ENCODE data around the gene IFNA8. TPM values are rescaled to one million over a fixed set of nuclear protein-coding genes. Genes with fewer than 3 reads are reported as not detected.
"Not testable (repeated sequence)": the region's sequence is repeated elsewhere in the genome, so short reads cannot be mapped to it uniquely, and the experiment has no call there.

IFNA8 gene
- total RNA-seq (not detected), polyA plus RNA-seq (ENCODE audit: insufficient read depth, low read depth, low replicate concordance) (not detected)
- long read RNA-seq, donor 1: 0 reads
- long read RNA-seq, donor 2: 0 reads

- no peak for TF ChIP-seq CTCF (IDR thresholded peaks at IDR 0.05)
- no peak for DNase-seq
- no peaks in the 10 kb centered on the region for H3K4me1 ChIP-seq
- H3K36me3 ChIP-seq (ENCODE audit: low read depth, missing control alignments): no peaks in the 10 kb centered on the region
- H3K9me3 ChIP-seq: no peaks in the 10 kb centered on the region
- intact Hi-C loops (cut with DNase I; ENCODE audit: low total_unique reads): no loop called here
- no peak within 1 kb of the TSS for H3K27ac ChIP-seq
- H3K27me3 ChIP-seq: no peaks in the 10 kb centered on the region
- 91% methylated on average over 1 of the region's 1 CpG for WGBS, 2 donors
- H3K4me3 ChIP-seq: no peak within 1 kb of the TSS
Measured at GRCh38 chr9:21408817-21409216, at the start of gene IFNA8. TSS of gene IFNA8 (plus strand) at chr9:21409117. CDS start at chr9:21409177, 60 bp downstream.

DNA sequence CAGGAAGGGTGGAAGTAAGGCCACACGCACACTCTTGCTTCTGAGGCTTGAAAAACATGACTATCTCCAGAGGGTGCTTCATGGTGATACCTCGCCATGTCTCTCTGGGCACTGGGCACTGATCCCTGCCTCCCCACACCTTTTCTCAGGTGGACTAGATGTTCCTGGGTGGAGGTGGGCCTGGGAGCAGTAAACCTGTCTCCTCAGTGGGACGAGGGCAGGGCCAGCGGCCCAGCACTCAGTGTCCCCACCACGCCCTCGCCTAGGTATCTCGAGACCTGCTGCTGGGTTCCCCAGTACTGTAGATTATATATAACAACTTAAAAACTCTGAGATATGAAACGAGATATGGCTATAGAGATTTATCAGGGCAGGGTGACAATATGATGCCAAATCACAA, 46.6 kb upstream of the IFNA8 start:
- no peak for TF ChIP-seq CTCF (IDR thresholded peaks at IDR 0.05)
- no peak for TF ChIP-seq POLR2A (IDR thresholded peaks at IDR 0.05)
- intact Hi-C loops (cut with DNase I; ENCODE audit: low total_unique reads): no loop called here
- DNase-seq: no peak
- Histone ChIP-seq H3K36me3 (ENCODE audit: low read depth, missing control alignments) (no peaks in the 10 kb centered on the region), H3K9me3 (no peaks in the 10 kb centered on the region), H3K4me1 (no peaks in the 10 kb centered on the region), H3K27ac (no peak overlapping the region), H3K27me3 (no peaks in the 10 kb centered on the region), H3K4me3 (no peak overlapping the region)
- WGBS, 2 donors: 90 to 96% methylated on average over 7 to 8 of the region's 8 CpGs

DNA sequence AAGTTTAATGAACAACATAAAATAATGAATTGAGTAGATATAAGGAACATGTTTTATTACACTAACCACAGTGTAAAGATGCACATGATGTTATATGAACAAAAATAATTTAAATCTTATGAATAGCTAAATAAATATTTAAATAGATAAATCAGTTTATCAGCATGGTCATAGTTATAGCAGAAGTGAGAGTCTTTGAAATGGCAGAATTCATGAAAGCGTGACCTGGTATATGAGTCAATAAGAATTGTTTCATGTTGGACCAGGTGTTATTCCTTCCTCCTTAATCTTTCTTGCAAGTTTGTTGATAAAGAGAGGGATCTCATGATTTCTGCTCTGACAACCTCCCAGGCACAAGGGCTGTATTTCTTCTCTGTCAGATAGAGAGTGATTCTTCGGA, 41.7 kb upstream of the IFNA8 start:
- H3K4me3 ChIP-seq; DNase-seq; H3K36me3 ChIP-seq (ENCODE audit: low read depth, missing control alignments); H3K4me1 ChIP-seq; H3K9me3 ChIP-seq; H3K27ac ChIP-seq; intact Hi-C loops (cut with DNase I; ENCODE audit: low total_unique reads); H3K27me3 ChIP-seq: not testable (repeated sequence)
- 95 to 100% methylated on average over 1 of the region's 2 CpGs for WGBS, 2 donors

DNA sequence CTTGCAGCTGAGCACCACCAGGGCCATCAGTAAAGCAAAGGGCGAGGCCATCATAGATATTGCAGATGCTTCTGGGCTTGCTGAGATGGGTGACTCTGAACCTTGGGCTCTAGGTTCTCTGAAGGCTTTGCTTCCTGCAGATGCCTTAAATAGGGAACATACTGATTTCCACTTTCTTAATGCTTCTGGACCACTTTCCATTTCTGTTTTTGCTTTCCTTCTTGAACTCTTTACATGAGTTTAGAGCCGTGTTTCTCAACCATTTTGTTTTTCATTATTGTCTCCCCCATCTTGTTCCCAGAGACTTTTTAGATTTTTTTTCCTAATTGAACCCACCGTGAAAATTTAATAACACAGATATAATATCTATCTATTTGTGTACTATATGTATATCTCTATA, 41.0 kb upstream of the IFNA8 start, which contains the start of gene IFNA13:
Gene IFNA13 (minus strand): TSS at position 101 of the 400 bp plus-strand sequence. CDS start 47 bp downstream, at position 54.
- Histone ChIP-seq H3K9me3 (no peaks in the 10 kb centered on the region), H3K4me3 (no peak within 1 kb of the TSS), H3K27ac (no peak within 1 kb of the TSS), H3K4me1 (no peaks in the 10 kb centered on the region), H3K36me3 (ENCODE audit: low read depth, missing control alignments) (no peaks in the 10 kb centered on the region), H3K27me3 (no peaks in the 10 kb centered on the region)
- intact Hi-C loops (cut with DNase I; ENCODE audit: low total_unique reads): no loop called here
- WGBS, 2 donors: 86 to 92% methylated on average over 2 to 3 of the region's 3 CpGs
- no peak for DNase-seq
- TF ChIP-seq CTCF (IDR thresholded peaks at IDR 0.05): no peak
- no peak for TF ChIP-seq POLR2A (IDR thresholded peaks at IDR 0.05)

GRCh38 chr9:21371467-21371866, 37.5 kb upstream of the IFNA8 start:
- H3K4me1 ChIP-seq, H3K9me3 ChIP-seq: not testable (repeated sequence)

More at GRCh38 chr9:21371467-21371866, 37.5 kb upstream of the IFNA8 start:
- DNase-seq; H3K36me3 ChIP-seq (ENCODE audit: low read depth, missing control alignments); H3K4me3 ChIP-seq; H3K27ac ChIP-seq; intact Hi-C loops (cut with DNase I; ENCODE audit: low total_unique reads); H3K27me3 ChIP-seq: not testable (repeated sequence)
- WGBS, 2 donors: 34 to 78% methylated on average over 4 of the region's 4 CpGs

All from testis (tissue), 5 donors.